Duodenal mucosa (tissue), 2 donors: ENCODE measurements around the gene ATP2B3.

Experiments used
- H3K27ac ChIP-seq: one replicate; pipeline ENCODE4 v1.7.0; 2013; ENCODE audit warnings: low read depth, low read length
- H3K27me3 ChIP-seq, 2 donors: one replicate each; pipeline ENCODE4 v1.7.0; 2013; ENCODE audit warnings: low read length in 2 of 2, control low read depth in 1 of 2; ENCODE audit not compliant: insufficient read depth in 2 of 2, control insufficient read depth in 1 of 2
- H3K36me3 ChIP-seq, 2 donors: one replicate each; pipeline ENCODE4 v1.7.0; 2013; ENCODE audit warnings: low read length in 2 of 2, control low read depth in 1 of 2; ENCODE audit not compliant: insufficient read depth in 2 of 2, control insufficient read depth in 1 of 2
- H3K4me1 ChIP-seq, 2 donors: one replicate each; pipeline ENCODE4 v1.7.0; 2013; ENCODE audit warnings: low read length in 2 of 2, control low read depth in 1 of 2; ENCODE audit not compliant: insufficient read depth in 2 of 2, control insufficient read depth in 1 of 2
- H3K4me3 ChIP-seq, 2 donors: one replicate each; pipeline ENCODE4 v1.7.0; 2013; ENCODE audit warnings: low read length in 2 of 2, low read depth in 1 of 2
- H3K9ac ChIP-seq, 2 donors: one replicate each; pipeline ENCODE4 v1.7.0; 2013; ENCODE audit warnings: low read length in 2 of 2, low read depth in 1 of 2
- H3K9me3 ChIP-seq, 2 donors: one replicate each; pipeline ENCODE4 v1.7.0; 2013; ENCODE audit warnings: low read length in 2 of 2, control low read depth in 1 of 2; ENCODE audit not compliant: control insufficient read depth in 1 of 2

The ATP2B3 gene

DNA sequence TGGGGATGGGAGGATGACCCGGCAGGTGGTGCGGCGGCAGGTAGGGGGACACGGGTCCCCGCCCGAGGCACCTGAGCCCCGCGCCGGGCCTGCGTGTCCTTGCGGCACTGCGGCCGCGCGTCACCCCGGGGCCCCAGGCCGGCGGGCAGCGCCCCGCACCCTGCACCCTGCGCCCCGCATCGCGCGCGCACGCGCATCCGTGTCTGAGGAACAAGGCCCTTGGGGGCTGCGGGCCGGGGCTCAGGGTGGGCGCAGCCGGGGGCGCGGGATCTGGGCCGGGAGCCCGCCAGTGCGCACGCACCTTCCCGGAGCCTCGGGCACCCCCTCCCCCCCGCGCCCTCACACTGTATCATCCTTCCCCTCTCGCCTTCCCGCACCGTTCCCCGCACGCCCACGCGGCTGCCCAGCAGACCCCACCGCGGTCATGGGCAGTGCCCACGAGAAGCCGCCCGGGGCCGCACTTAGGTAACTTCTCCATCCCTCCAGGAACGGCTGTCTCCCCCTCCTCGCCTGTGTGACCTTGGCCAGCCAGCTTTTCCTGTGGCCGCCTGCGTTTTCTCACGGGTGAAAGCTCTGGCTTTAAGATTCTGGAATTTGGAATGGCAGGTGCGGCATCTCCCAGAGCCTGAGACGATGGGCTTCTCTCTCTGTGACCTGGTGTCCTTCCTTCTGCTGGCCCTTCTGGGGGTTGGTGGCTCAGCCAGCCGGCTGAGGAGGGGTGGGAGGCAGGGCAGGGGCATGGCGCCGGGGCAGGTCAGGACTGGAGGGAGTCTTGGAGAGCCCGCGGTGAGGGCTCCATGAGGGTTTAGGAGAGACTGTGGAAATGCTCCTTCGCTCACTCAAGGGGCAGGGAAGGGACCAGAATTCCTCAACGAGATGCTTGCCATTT is 748 bp downstream of the ATP2B3 start:
- Histone ChIP-seq H3K36me3 (no peaks in the 10 kb centered on the region), H3K9ac (no peak overlapping the region), H3K4me1 (no peaks in the 10 kb centered on the region), H3K27ac (no peak overlapping the region), H3K27me3 (peaks cover 0 to 17% of the 10 kb centered on the region in 2 donors), H3K9me3 (no peaks in the 10 kb centered on the region), H3K4me3 (no peak overlapping the region)

DNA sequence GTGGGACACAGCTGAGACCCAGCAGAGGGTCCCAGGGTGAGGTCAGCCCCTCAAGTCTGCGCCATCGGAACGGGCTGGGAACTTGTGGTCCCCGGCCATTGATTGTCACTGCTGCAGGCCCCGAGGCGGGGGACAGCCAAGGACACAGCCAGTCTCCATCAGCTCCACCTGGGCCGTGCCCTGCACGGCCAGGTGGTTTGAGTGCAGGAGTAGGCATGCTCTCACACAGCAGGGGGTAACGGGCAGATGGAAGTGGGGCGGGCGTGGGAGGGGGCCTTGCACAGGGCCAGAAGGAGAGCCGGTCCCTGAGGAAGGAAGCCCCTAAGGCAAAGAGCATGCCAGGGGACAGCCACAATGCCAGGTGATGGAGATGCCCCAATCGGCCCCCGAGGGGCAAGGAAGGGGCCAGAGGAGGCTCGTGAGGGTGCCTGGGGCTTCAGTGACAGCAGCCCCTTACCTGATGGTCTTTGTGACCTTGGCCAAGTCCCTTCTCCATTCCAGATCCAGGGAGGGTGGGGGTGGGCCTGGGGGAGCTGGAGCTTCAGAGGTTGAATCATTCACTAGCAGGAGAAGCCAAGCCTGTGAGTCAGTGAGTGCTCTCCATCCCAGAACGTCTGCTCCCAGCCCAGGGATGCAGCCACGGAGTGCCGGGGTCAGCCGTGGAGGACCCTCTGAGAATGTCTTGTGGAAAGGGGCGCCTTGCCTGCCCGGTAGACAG is 2.3 kb downstream of the ATP2B3 start:
- Histone ChIP-seq H3K27me3 (peaks cover 0 to 17% of the 10 kb centered on the region in 2 donors), H3K27ac (no peak overlapping the region), H3K9me3 (no peaks in the 10 kb centered on the region), H3K4me1 (no peaks in the 10 kb centered on the region), H3K9ac (no peak overlapping the region), H3K36me3 (no peaks in the 10 kb centered on the region), H3K4me3 (no peak overlapping the region)

DNA sequence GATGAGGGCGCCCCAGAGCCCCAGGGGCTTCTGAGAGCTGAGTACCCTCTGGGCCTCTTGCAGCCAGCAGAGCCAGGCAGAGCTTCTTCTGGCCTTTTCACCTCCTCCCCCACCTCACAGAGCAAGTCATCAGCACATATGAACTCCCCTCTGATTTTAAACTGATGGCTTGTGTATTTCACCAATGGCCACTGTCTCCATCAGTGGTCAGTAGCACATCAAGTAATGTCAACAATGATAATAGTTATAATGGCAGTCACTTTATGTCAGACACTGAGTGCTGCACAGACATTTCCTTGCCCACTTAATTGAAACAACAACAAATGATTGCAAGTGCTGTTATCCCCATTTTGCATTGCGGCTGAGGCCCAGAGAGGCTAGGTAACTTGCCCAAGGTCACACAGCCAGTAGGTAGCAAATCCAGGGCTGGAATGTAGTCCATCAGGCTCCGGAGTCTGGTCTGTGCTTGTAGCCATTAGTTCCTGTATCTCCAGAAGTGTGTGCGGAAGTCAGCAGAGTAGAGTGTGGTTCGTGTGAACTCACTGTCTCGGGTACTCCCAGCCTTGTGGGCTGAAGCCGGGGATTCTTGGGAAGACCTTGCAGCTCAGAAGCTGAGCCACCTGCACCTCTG is 3.0 kb downstream of the ATP2B3 start:
- no peaks in the 10 kb centered on the region for H3K36me3 ChIP-seq
- no peaks in the 10 kb centered on the region for H3K4me1 ChIP-seq
- H3K4me3 ChIP-seq, result no peak overlapping the region
- H3K27ac ChIP-seq, result no peak overlapping the region
- no peak overlapping the region for H3K9ac ChIP-seq
- no peaks in the 10 kb centered on the region for H3K9me3 ChIP-seq
- H3K27me3 ChIP-seq, result peaks cover 0 to 21% of the 10 kb centered on the region in 2 donors

DNA sequence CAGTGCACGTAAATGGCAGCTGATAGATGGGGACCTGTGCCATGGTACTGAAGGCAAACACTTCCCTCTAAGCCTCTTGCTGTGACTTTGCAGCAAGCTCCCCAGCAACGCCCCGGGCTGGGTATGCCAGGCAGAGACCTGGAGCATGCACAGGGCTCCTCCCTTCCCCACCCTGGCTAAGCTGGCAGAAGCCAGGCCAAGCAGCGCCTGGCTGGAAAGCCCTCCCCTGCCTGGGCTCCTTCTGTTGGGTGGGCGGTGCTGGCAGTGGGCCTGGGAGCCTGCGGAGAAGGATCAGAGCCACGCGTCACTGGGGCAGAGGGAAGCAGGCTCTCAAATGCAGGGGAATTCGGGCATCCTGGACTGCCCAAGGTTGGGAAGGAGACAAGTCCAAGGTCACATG is 3.6 kb downstream of the ATP2B3 start:
- no peaks in the 10 kb centered on the region for H3K9me3 ChIP-seq
- H3K4me1 ChIP-seq, result no peaks in the 10 kb centered on the region
- H3K27me3 ChIP-seq, result peaks cover 0 to 21% of the 10 kb centered on the region in 2 donors
- no peak overlapping the region for H3K4me3 ChIP-seq
- H3K9ac ChIP-seq, result no peak overlapping the region
- no peak overlapping the region for H3K27ac ChIP-seq
- H3K36me3 ChIP-seq, result no peaks in the 10 kb centered on the region

DNA sequence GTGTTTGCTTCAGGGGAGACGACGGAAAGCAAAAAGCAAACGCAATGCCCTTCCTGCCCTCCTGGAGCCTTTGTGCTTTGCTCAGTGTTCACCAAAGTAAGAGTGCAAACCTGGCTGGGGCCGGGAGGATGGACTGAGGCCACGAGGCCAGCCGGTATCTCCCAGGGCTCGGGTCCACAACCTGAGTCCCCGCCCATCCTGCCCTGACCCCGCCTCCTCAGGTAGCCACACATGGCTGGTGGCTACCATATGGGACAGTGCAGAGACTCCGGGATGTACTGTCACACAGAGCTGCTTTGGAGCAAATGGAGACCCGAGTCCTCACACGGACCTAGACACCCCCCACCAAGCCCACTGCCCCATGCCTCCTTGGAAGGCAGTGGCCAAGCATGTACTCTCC is 4.8 kb downstream of the ATP2B3 start:
- no peak overlapping the region for H3K4me3 ChIP-seq
- H3K9me3 ChIP-seq, result no peaks in the 10 kb centered on the region
- H3K27ac ChIP-seq, result no peak overlapping the region
- H3K4me1 ChIP-seq, result no peaks in the 10 kb centered on the region
- peaks cover 0 to 14% of the 10 kb centered on the region in 2 donors for H3K27me3 ChIP-seq
- no peaks in the 10 kb centered on the region for H3K36me3 ChIP-seq
- no peak overlapping the region for H3K9ac ChIP-seq

DNA sequence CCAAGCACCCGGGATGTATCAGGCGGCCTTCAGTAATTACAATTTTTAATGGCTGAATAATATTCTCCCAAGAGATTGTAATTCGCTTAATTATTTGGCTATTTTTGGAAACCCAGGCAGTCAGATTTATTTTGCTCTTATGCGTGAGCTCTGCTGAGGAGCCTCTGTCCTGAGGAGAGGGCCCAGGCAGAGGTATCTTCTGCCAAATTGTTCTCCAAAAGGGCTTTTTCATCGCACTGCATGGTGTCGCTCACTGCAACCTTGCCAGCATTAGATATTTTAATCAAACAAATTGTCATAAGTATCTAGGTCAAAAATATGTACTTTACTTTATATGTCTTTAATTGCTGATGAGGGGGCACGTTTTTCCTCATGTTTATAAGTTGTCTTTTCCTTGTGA is 5.8 kb downstream of the ATP2B3 start:
- Histone ChIP-seq H3K9ac (no peak overlapping the region), H3K27me3 (peaks cover 0 to 12% of the 10 kb centered on the region in 2 donors), H3K4me1 (no peaks in the 10 kb centered on the region), H3K36me3 (no peaks in the 10 kb centered on the region), H3K9me3 (no peaks in the 10 kb centered on the region), H3K4me3 (no peak overlapping the region), H3K27ac (no peak overlapping the region)

DNA sequence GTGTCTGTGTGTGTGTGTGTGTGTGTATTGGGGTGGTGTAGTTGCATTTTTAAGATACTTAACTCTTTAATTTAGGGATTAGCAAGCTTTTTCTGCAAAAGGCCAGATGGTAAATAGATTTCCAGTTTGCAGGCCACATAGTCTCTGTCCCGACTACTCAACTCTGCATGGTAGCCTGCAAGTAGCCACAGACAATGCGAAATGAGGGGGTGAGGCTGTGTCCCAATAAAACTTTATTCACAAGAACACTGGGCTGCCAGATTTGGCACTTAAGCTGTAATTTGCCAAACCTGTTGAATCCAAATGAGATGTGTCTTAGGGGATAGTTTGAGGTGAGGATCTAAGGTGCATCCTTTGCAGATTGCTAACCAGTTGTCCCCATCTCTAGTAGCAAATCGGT is 6.8 kb downstream of the ATP2B3 start:
- no peak overlapping the region for H3K4me3 ChIP-seq
- H3K9me3 ChIP-seq, result no peaks in the 10 kb centered on the region
- peaks cover 0 to 4% of the 10 kb centered on the region in 2 donors for H3K27me3 ChIP-seq
- no peak overlapping the region for H3K9ac ChIP-seq
- H3K4me1 ChIP-seq, result no peaks in the 10 kb centered on the region
- H3K36me3 ChIP-seq, result no peaks in the 10 kb centered on the region
- no peak overlapping the region for H3K27ac ChIP-seq

DNA sequence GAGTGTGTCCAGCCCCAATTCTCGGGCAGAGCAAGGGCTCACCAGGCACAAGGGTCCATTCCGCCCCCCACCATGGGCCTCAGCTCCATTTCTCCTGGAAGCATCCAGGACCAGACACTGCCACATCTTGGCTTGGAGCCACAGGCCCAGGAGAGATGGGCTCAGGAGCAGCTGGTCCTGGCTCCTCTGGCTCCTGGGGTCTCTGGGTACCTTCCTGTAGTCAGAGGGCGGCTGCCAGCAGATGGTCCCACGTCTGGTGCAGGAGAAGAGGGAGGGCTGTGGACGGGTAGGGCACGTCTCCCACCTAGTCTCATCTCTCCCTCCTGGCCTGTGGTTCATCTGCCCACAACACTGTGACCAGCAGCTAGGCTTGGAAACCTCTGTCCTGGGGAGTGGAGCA is 8.0 kb downstream of the ATP2B3 start:
- Histone ChIP-seq H3K9me3 (no peaks in the 10 kb centered on the region), H3K27me3 (peaks cover 0 to 4% of the 10 kb centered on the region in 2 donors), H3K9ac (no peak overlapping the region)

DNA sequence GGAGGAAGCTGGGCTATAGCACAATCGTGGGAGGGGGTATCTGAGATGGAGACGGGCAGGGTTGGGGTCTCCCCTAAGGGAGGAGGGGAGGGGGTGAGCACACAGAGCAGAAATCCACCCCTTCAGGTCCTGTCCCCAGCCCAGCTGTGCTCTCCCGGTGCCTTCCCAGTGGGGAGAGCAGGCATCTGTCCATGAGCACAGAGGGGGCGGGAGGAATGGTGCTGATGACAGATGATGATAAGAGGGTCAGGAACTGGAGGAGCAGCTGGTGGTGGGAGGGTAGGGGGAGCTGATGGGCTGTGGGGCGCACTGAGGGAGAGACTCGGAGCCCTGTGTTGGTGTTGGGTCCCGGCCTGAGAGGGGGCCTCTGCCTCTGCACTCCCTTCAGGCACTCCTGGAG is 8.6 kb downstream of the ATP2B3 start:
- Histone ChIP-seq H3K27me3 (peaks cover 0 to 4% of the 10 kb centered on the region in 2 donors), H3K9ac (no peak overlapping the region), H3K4me3 (no peak overlapping the region), H3K36me3 (no peaks in the 10 kb centered on the region), H3K4me1 (no peaks in the 10 kb centered on the region), H3K27ac (no peak overlapping the region), H3K9me3 (no peaks in the 10 kb centered on the region)

More for the DNA sequence above, 8.0 kb downstream of the ATP2B3 start:
- Histone ChIP-seq H3K36me3 (no peaks in the 10 kb centered on the region), H3K4me3 (no peak overlapping the region), H3K27ac (no peak overlapping the region), H3K4me1 (no peaks in the 10 kb centered on the region)

DNA sequence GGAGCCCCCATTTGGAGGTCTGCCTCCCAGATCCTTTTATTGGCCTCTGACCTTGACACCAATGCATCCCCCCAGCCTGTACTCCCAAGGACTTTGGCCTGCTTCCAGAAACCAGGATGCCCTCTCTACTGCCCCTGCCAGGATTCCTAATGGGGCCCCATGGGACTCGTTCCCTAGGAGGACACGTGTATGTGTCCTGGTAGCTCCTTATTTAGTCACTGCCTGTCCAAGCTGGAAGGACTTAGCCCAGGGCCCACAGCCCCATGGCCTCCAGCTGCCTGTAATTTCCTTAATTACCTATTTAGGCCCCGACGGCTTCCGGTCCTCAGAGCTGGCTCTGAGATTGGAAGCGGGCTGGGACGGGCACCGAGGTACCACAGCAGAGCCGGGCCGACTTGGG is 9.4 kb downstream of the ATP2B3 start:
- Histone ChIP-seq H3K27ac (no peak overlapping the region), H3K4me3 (no peak overlapping the region), H3K9ac (no peak overlapping the region), H3K27me3 (peaks cover 0 to 4% of the 10 kb centered on the region in 2 donors), H3K36me3 (no peaks in the 10 kb centered on the region), H3K4me1 (no peaks in the 10 kb centered on the region), H3K9me3 (no peaks in the 10 kb centered on the region)
